ENCODE measurements around the gene DOCK1.

Gene DOCK1

GRCh38 chr10:127044186-127044585 is 139.0 kb downstream of the DOCK1 start:
- DNase-seq, result no peak

- DNase-seq, result no peak
Measured at GRCh38 chr10:127046975-127047877, 142.0 kb downstream of the DOCK1 start.

- DNase-seq, result no peak
Measured at GRCh38 chr10:127047878-127048238, 142.6 kb downstream of the DOCK1 start.

GRCh38 chr10:127048630-127049029 is 143.4 kb downstream of the DOCK1 start:
- DNase-seq, result no peak

GRCh38 chr10:127052001-127052400 is 146.8 kb downstream of the DOCK1 start:
- no peak for DNase-seq

- DNase-seq, result no peak
Measured at GRCh38 chr10:127055263-127055662, 150.0 kb downstream of the DOCK1 start.

GRCh38 chr10:127059314-127059713 is 154.1 kb downstream of the DOCK1 start:
- no peak for DNase-seq

GRCh38 chr10:127063762-127064161 is 158.5 kb downstream of the DOCK1 start:
- no peak for DNase-seq

GRCh38 chr10:127064474-127064873 is 159.2 kb downstream of the DOCK1 start:
- DNase-seq, result no peak

- no peak for DNase-seq
Measured at GRCh38 chr10:127067542-127068194, 162.4 kb downstream of the DOCK1 start.

- no peak for DNase-seq
Measured at GRCh38 chr10:127068485-127068884, 163.3 kb downstream of the DOCK1 start.

- no peak for DNase-seq
Measured at GRCh38 chr10:127069436-127069835, 164.2 kb downstream of the DOCK1 start.

GRCh38 chr10:127071126-127071525 is 165.9 kb downstream of the DOCK1 start:
- no peak for DNase-seq

- no peak for DNase-seq
Measured at GRCh38 chr10:127073666-127074065, 168.4 kb downstream of the DOCK1 start.

- DNase-seq, result no peak
Measured at GRCh38 chr10:127079392-127079791, 174.2 kb downstream of the DOCK1 start.

- DNase-seq, result no peak
Measured at GRCh38 chr10:127080317-127080716, 175.1 kb downstream of the DOCK1 start.

GRCh38 chr10:127081851-127082345 is 176.7 kb downstream of the DOCK1 start:
- no peak for DNase-seq

GRCh38 chr10:127082651-127083050 is 177.4 kb downstream of the DOCK1 start:
- no peak for DNase-seq

- no peak for DNase-seq
Measured at GRCh38 chr10:127085957-127086356, 180.7 kb downstream of the DOCK1 start.

- no peak for DNase-seq
Measured at GRCh38 chr10:127088908-127089307, 183.7 kb downstream of the DOCK1 start.

GRCh38 chr10:127089446-127089845 is 184.2 kb downstream of the DOCK1 start:
- DNase-seq, result no peak

GRCh38 chr10:127090138-127090537 is 184.9 kb downstream of the DOCK1 start:
- no peak for DNase-seq

- no peak for DNase-seq
Measured at GRCh38 chr10:127091354-127091753, 186.1 kb downstream of the DOCK1 start.

GRCh38 chr10:127092916-127093315 is 187.7 kb downstream of the DOCK1 start:
- DNase-seq, result no peak

Measured in NCI-H1694 treated with DMSO at 0.1 percent for 48 hours (cell line).